ENCODE data around the gene CCDC127. TPM values are rescaled to one million over a fixed set of nuclear protein-coding genes. Genes with fewer than 3 reads are reported as not detected.

Gene CCDC127
- total RNA-seq, 1 experiment from 2014 or later = 10.5 TPM

GRCh38 chr5:189976-190365, 28.0 kb downstream of the CCDC127 start:
- TF ChIP-seq CTCF (IDR thresholded peaks at IDR 0.05; ENCODE audit: insufficient read depth in 1 of 2, low read depth in 1 of 2, low read length in 1 of 2, severe bottlenecking in 1 of 2, unreplicated experiment in 1 of 2) = no peak
- intact Hi-C loops (cut with micrococcal nuclease; ENCODE audit: unreplicated experiment) = loop anchor here (2.0 kb wide), 1 partner anchor 241 kb away; no protein-coding TSS in a partner anchor
- CTCF ChIA-PET = no interaction called here
- peaks cover 6% of the 10 kb centered on the region for H3K36me3 Mint-ChIP-seq (ENCODE audit: insufficient read depth, unreplicated experiment)
- H3K36me3 ChIP-seq (ENCODE audit: control insufficient read depth, insufficient read depth, low read length) = no peaks in the 10 kb centered on the region
- no peak overlapping the region for H3K4me3 Mint-ChIP-seq (ENCODE audit: unreplicated experiment)
- BruUV-seq (replicated peaks) = no TSS peak
- no peak for DNase-seq
- H3K9me3 Mint-ChIP-seq (ENCODE audit: unreplicated experiment) = no peaks in the 10 kb centered on the region
- H3K27me3 Mint-ChIP-seq (ENCODE audit: insufficient read depth, unreplicated experiment) = no peaks in the 10 kb centered on the region
- H3K4me3 ChIP-seq (ENCODE audit: low read depth, low read length) = no peak overlapping the region
- no peaks in the 10 kb centered on the region for H3K4me1 ChIP-seq
- peaks cover 8% of the 10 kb centered on the region for H3K4me1 Mint-ChIP-seq (ENCODE audit: low read depth, unreplicated experiment)
- H3K9me3 ChIP-seq = no peaks in the 10 kb centered on the region
- no peak overlapping the region for H3K27ac Mint-ChIP-seq (ENCODE audit: unreplicated experiment)
- POLR2A ChIA-PET = no interaction called here
- no peaks in the 10 kb centered on the region for H3K27me3 ChIP-seq (replicated peaks; ENCODE audit: control insufficient read depth, insufficient read depth, low read length)

- Histone ChIP-seq H3K9me3 (no peaks in the 10 kb centered on the region), H3K36me3 (ENCODE audit: control insufficient read depth, insufficient read depth, low read length) (no peaks in the 10 kb centered on the region), H3K27me3 (replicated peaks; ENCODE audit: control insufficient read depth, insufficient read depth, low read length) (no peaks in the 10 kb centered on the region), H3K4me1 (no peaks in the 10 kb centered on the region), H3K4me3 (ENCODE audit: low read depth, low read length) (no peak overlapping the region)
- Mint-ChIP-seq H3K27ac (ENCODE audit: unreplicated experiment) (no peak overlapping the region), H3K27me3 (ENCODE audit: insufficient read depth, unreplicated experiment) (no peaks in the 10 kb centered on the region), H3K4me1 (ENCODE audit: low read depth, unreplicated experiment) (peaks cover 8% of the 10 kb centered on the region), H3K36me3 (ENCODE audit: insufficient read depth, unreplicated experiment) (peaks cover 6% of the 10 kb centered on the region), H3K9me3 (ENCODE audit: unreplicated experiment) (no peaks in the 10 kb centered on the region), H3K4me3 (ENCODE audit: unreplicated experiment) (no peak overlapping the region)
- intact Hi-C loops (cut with micrococcal nuclease; ENCODE audit: unreplicated experiment) = loop anchor here (2.0 kb wide), 1 partner anchor 241 kb away; no protein-coding TSS in a partner anchor
- POLR2A ChIA-PET = no interaction called here
- TF ChIP-seq CTCF (IDR thresholded peaks at IDR 0.05; ENCODE audit: insufficient read depth in 1 of 2, low read depth in 1 of 2, low read length in 1 of 2, severe bottlenecking in 1 of 2, unreplicated experiment in 1 of 2) = no peak
- no TSS peak for BruUV-seq (replicated peaks)
- CTCF ChIA-PET = no interaction called here
- no peak for DNase-seq
These were observed 28.5 kb downstream of the CCDC127 start for GRCh38 chr5:189486-189885.

- H3K27ac Mint-ChIP-seq (ENCODE audit: unreplicated experiment) = no peak overlapping the region
- no peaks in the 10 kb centered on the region for H3K36me3 ChIP-seq (ENCODE audit: control insufficient read depth, insufficient read depth, low read length)
- no TSS peak for BruUV-seq (replicated peaks)
- H3K9me3 ChIP-seq = no peaks in the 10 kb centered on the region
- POLR2A ChIA-PET = interaction anchor here (1.1 kb wide), 1 partner anchor 29 kb away, joined by 8 read pairs; the partner anchor contains the start of genes CCDC127 and SDHA
- CTCF ChIA-PET = interaction anchor here (0.6 to 1.1 kb wide), 14 partner anchors 13 to 269 kb away, joined by 3 to 8 read pairs (median 4); partner anchors contain the start of genes PDCD6 and SDHA
- no peaks in the 10 kb centered on the region for H3K27me3 Mint-ChIP-seq (ENCODE audit: insufficient read depth, unreplicated experiment)
- no peaks in the 10 kb centered on the region for H3K4me1 ChIP-seq
- no peaks in the 10 kb centered on the region for H3K27me3 ChIP-seq (replicated peaks; ENCODE audit: control insufficient read depth, insufficient read depth, low read length)
- no peak overlapping the region for H3K4me3 ChIP-seq (ENCODE audit: low read depth, low read length)
- peaks cover 8% of the 10 kb centered on the region for H3K4me1 Mint-ChIP-seq (ENCODE audit: low read depth, unreplicated experiment)
- H3K36me3 Mint-ChIP-seq (ENCODE audit: insufficient read depth, unreplicated experiment) = peaks cover 6% of the 10 kb centered on the region
- DNase-seq = peak; percentile 81 to 88
- H3K9me3 Mint-ChIP-seq (ENCODE audit: unreplicated experiment) = no peaks in the 10 kb centered on the region
- intact Hi-C loops (cut with micrococcal nuclease; ENCODE audit: unreplicated experiment) = loop anchor here (1.0 to 2.0 kb wide), 2 partner anchors 146 to 242 kb away; no protein-coding TSS in a partner anchor
- TF ChIP-seq CTCF (IDR thresholded peaks at IDR 0.05; ENCODE audit: insufficient read depth in 1 of 2, low read depth in 1 of 2, low read length in 1 of 2, severe bottlenecking in 1 of 2, unreplicated experiment in 1 of 2) = peak; percentile 90 to 91
- H3K4me3 Mint-ChIP-seq (ENCODE audit: unreplicated experiment) = no peak overlapping the region
These were observed 29.2 kb downstream of the CCDC127 start for GRCh38 chr5:188488-189481.
